Ramos (cell line): Measurements from ENCODE around the gene OSBPL9.

Source experiments
- in situ Hi-C: fragments of 300-500 bp; cut with MboI; formaldehyde crosslinking; loops from one replicate; pipeline ENCODE4 v1.14.3; 2022; ENCODE audit warnings: low sequenced_read_pairs; ENCODE audit not compliant: unreplicated experiment

Gene OSBPL9

GRCh38 chr1:51663105-51663504 lies 46.2 kb downstream of the OSBPL9 start:
- in situ Hi-C loops, result no loop called here

- in situ Hi-C loops, result no loop called here
Measured at GRCh38 chr1:51663721-51664120, 46.8 kb downstream of the OSBPL9 start.

GRCh38 chr1:51664421-51665240 lies 47.7 kb downstream of the OSBPL9 start:
- in situ Hi-C loops, result no loop called here

DNA sequence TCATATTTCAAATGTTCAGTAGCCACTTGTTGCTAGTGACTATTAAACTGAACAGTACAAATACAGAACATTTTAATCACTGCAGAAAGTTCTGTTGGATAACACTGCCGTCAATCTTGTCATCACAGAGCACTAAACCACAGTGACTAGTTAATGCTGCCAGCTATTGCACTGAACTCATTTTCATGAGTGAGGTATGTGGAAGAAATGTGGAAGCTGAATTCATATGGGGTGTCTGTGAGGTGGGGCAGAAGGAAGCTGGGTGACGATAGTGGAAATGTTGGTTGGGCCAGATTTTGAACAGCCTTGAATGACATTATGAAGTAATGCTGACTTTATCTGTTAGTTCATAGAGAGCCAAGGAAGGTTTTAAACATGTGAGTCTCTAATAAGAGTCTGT lies 49.6 kb downstream of the OSBPL9 start:
- in situ Hi-C loops, result no loop called here

GRCh38 chr1:51667561-51667960 lies 50.7 kb downstream of the OSBPL9 start:
- in situ Hi-C loops, result no loop called here

DNA sequence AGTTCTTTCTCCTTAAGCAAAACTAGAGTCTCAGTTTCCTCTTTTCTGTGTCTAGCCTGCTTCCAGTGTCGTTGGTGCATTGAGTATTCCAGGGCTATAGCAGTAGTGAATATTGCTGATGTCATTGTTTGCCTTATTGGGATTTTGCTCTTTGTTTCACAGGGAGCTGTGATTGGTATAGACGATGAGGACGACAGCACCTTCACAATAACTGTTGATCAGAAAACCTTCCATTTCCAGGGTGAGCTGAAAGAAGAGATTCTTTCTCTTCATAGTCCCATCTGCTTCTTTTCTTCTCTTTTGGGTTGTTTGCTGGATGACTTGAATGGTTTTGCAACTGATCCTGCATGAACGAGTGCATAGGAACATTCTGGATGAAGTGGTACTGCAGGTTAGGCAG lies 52.4 kb downstream of the OSBPL9 start:
- in situ Hi-C loops, result no loop called here

DNA sequence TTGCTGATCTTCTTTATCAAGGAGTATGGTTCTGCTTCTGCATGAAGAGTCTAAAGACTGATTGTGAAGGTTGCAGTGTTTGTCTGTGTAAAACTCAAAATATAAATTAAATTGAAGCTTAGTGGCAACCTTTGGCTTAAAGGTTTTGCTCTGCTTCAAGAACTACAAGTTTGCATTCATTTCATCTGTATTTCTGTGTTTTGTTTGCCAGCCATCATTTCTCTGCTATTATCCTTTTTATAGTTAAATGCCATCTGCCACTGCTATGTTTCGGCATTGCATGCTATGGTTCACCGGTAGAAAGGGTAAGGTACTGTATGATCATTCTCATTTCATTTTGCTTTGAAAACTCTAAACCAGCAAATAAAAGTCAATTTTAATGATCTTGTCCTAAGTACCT lies 52.9 kb downstream of the OSBPL9 start:
- in situ Hi-C loops, result no loop called here

DNA sequence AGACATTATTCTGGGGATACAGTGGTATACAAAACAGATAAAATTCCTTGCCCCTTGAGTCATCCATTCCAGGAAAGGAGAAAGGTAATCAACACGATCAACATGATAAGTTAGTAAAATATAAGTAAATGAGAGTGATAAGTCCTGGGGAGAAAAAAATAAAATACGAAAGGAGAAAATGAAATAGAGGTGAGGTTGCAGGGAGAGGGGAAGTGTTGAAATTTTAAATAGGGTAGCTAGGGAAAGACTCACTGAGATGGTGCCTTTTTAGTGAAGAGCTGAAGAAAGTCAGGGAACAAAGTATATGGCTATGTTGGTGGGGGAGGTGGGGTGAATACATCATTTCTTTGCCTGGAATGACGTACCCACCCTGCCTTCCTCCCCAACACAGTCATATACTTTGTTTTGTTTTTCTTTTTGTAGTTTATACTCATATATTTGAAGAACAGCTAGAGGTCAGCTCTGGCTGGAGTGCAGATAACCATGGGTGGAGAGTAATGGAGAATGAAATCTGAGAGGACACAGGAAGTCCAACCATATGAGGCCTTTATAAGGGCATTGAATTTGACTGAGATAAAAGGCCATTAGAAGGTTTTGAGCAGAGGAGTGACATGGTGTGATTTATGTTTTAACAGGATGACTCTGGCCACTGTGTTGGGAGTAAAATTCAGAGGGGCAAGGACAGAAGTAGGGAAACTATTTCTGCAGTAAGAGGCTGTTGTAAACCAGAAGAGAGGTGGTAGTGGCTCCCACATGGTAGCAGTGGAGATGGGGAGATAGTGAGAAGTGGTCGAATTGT lies 54.8 kb downstream of the OSBPL9 start:
- in situ Hi-C loops, result no loop called here

DNA sequence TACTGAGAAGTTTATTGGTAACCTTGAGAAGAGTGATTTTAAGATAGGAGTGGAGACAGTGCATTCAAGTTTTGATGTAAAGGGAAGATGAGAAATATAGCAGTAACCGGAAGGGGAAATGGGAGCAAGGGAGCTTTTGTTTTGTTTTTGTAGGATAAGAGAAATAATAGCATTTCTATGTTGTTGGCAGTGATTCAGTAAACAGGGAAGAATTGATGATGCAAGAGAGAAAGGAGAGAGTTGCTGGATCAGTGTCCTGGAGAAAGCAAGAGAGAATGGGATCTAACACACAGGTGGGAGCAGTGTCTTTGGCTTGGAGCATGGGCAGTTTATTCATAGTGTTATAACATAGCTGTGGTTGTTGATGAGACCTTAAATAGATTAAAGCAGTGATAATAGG lies 56.4 kb downstream of the OSBPL9 start:
- in situ Hi-C loops, result no loop called here

GRCh38 chr1:51675177-51675780 lies 58.4 kb downstream of the OSBPL9 start:
- in situ Hi-C loops, result no loop called here

- in situ Hi-C loops, result no loop called here
Measured at GRCh38 chr1:51679435-51679834, 62.5 kb downstream of the OSBPL9 start.

DNA sequence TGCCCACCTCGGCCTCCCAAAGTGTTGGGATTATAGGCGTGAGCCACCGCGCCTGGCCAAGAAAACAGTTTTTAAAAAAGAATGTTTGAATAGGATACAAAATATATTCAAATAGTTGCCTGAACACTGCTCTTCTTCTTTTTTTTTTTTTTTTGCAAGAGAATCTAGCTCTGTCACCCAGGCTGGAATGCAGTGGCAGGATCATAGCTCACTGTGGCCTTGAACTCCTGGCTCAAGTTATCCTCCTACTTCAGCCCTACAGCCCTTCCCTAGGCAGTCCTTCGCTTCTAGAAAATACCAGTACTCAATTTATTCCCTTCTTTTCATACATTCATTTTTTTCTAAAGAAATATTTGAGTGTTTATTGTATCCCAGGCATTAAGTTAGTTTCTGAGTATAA lies 67.9 kb downstream of the OSBPL9 start:
- in situ Hi-C loops, result no loop called here

- in situ Hi-C loops, result no loop called here
Measured at GRCh38 chr1:51686450-51686849, 69.6 kb downstream of the OSBPL9 start.

GRCh38 chr1:51689075-51689440 lies 72.2 kb downstream of the OSBPL9 start:
- in situ Hi-C loops, result no loop called here

- in situ Hi-C loops, result no loop called here
Measured at GRCh38 chr1:51689643-51690042, 72.8 kb downstream of the OSBPL9 start.

GRCh38 chr1:51690285-51690961 lies 73.5 kb downstream of the OSBPL9 start:
- in situ Hi-C loops, result no loop called here

DNA sequence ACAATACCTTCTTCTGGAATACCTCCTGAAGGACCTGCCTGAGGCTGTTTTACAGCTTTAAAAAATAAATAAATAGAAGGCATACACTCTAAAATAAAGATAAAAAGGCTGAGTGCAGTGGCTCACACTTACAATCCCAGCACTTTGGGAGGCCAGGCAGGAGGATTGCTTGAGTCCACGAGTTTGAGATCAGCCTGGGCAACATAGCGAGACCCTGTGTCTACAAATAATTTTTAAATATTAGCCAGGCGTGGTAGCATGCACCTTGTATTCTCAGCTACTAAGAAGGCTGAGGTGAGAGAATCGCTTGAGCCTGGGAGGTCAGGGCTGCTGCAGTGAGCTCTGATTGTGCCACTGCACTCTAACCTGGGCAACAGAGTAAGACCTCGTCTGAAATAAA lies 75.0 kb downstream of the OSBPL9 start:
- in situ Hi-C loops, result no loop called here

GRCh38 chr1:51693419-51694155 lies 76.7 kb downstream of the OSBPL9 start:
- in situ Hi-C loops, result no loop called here

GRCh38 chr1:51697166-51697565 lies 80.3 kb downstream of the OSBPL9 start:
- in situ Hi-C loops, result no loop called here

DNA sequence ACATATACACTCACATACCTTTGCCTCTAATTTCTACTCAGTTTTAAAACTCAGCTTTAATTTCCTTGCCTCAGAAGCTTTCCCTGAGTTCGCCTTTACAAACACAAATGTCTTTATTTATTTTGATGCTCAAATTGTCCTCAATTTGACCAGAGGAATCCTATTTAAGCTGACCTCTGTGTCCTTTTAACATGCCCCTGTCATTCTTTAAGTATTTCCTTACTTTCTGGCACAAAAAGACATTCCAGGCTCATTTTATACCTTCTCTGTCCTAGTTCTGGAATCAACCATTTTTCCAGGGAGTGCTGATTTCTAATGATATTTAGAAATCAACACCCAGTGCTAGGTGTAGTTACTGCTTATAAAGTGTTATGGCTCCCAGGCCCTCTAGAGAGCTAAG lies 82.5 kb downstream of the OSBPL9 start:
- in situ Hi-C loops, result no loop called here
